Neural cell (in vitro differentiated cells): ENCODE results near the gene RASGEF1C. TPM values are rescaled to one million over a fixed set of nuclear protein-coding genes. Genes with fewer than 3 reads are reported as not detected.

Experiments
- H2AFZ ChIP-seq: fragments of 200-600, 300-800 bp; sonication (generic), shearing (Covaris generic); 2 replicates; pipeline ENCODE4 v1.6.0; 2014; ENCODE audit warnings: low read depth, mild to moderate bottlenecking, antibody characterized with exemption, low read length, moderate library complexity
- H3F3A ChIP-seq: fragments of 200-600 bp; shearing (Covaris generic); 2 replicates; pipeline ENCODE4 v1.6.1; 2016; ENCODE audit warnings: mild to moderate bottlenecking, moderate library complexity, mixed read lengths, antibody characterized with exemption, low read length; ENCODE audit not compliant: insufficient read depth, poor library complexity, severe bottlenecking
- H3K27ac ChIP-seq: fragments of 200-600, 300-800 bp; sonication (generic), shearing (Covaris generic); 2 replicates; pipeline ENCODE4 v1.5.1; 2014; ENCODE audit warnings: mild to moderate bottlenecking, low read length, moderate library complexity
- H3K27me3 ChIP-seq: fragments of 300-800, 200-600 bp; sonication (generic), shearing (Covaris generic); 2 replicates; pipeline ENCODE4 v1.6.0; 2014; ENCODE audit warnings: mild to moderate bottlenecking, low read depth, low read length, moderate library complexity; ENCODE audit not compliant: insufficient read depth
- H3K36me3 ChIP-seq: fragments of 300-800, 200-600 bp; sonication (generic), shearing (Covaris generic); 2 replicates; pipeline ENCODE4 v1.5.1; 2014; ENCODE audit warnings: mild to moderate bottlenecking, antibody characterized with exemption, low read length, moderate library complexity; ENCODE audit not compliant: insufficient read depth
- H3K4me2 ChIP-seq: fragments of 300-800, 200-600 bp; sonication (generic), shearing (Covaris generic); 2 replicates; pipeline ENCODE4 v1.6.0; 2014; ENCODE audit warnings: mild to moderate bottlenecking, low read length
- H3K4me3 ChIP-seq: fragments of 300-800, 200-600 bp; sonication (generic), shearing (Covaris generic); 2 replicates; pipeline ENCODE4 v1.5.1; 2014; ENCODE audit warnings: mild to moderate bottlenecking, low read length, moderate library complexity
- H3K79me2 ChIP-seq: fragments of 200-600 bp; shearing (Covaris generic); replicated peaks from 2 replicates; pipeline ENCODE4 v1.6.0; 2014; ENCODE audit warnings: mild to moderate bottlenecking, low read length, moderate library complexity; ENCODE audit not compliant: insufficient read depth
- H3K9ac ChIP-seq: fragments of 300-800, 200-600 bp; sonication (generic), shearing (Covaris generic); 2 replicates; pipeline ENCODE4 v1.6.1; 2016; ENCODE audit warnings: mild to moderate bottlenecking, low read length, mixed read lengths
- H3K9me2 ChIP-seq: fragments of 200-600 bp; shearing (Covaris generic); 2 replicates; pipeline ENCODE4 v1.6.1; 2016; ENCODE audit warnings: mild to moderate bottlenecking, low read length, mixed read lengths; ENCODE audit not compliant: insufficient read depth
- H3K9me3 ChIP-seq: fragments of 200-600, 300-800 bp; sonication (generic), shearing (Covaris generic); 2 replicates; pipeline ENCODE4 v1.6.1; 2016; ENCODE audit warnings: mild to moderate bottlenecking, mixed run types, low read length, moderate library complexity, mixed read lengths
- H4K20me1 ChIP-seq: fragments of 200-600 bp; shearing (Covaris generic); 2 replicates; pipeline ENCODE4 v1.6.1; 2016; ENCODE audit warnings: mild to moderate bottlenecking, mixed run types; ENCODE audit not compliant: insufficient read depth
- EP300 ChIP-seq: fragments of 450-650 bp; conservative IDR thresholded peaks from 2 replicates; pipeline ENCODE4 v1.6.1; 2014; ENCODE audit warnings: antibody characterized with exemption, mild to moderate bottlenecking, moderate library complexity; ENCODE audit not compliant: poor library complexity, severe bottlenecking
- EZH2 ChIP-seq: fragments of 200-600, 300-800 bp; shearing (Covaris generic), sonication (generic); IDR thresholded peaks from 2 replicates; pipeline ENCODE4 v1.6.1; 2014; ENCODE audit warnings: antibody characterized with exemption, low read length, borderline replicate concordance, mild to moderate bottlenecking; ENCODE audit not compliant: insufficient read depth, poor library complexity, severe bottlenecking
- MXI1 ChIP-seq: fragments of 450-650 bp; conservative IDR thresholded peaks from 2 replicates; pipeline ENCODE4 v1.6.1; 2014; ENCODE audit warnings: antibody characterized with exemption, mild to moderate bottlenecking; ENCODE audit not compliant: poor library complexity, severe bottlenecking
- POLR2AphosphoS5 ChIP-seq: IDR thresholded peaks from 2 replicates; pipeline ENCODE4 v1.6.1; 2012
- RAD21 ChIP-seq: fragments of 450-650 bp; conservative IDR thresholded peaks from 2 replicates; pipeline ENCODE4 v1.6.1; 2014; ENCODE audit warnings: antibody characterized with exemption, mild to moderate bottlenecking, moderate library complexity
- SMC3 ChIP-seq: fragments of 450-650 bp; conservative IDR thresholded peaks from 2 replicates; pipeline ENCODE4 v1.6.1; 2014; ENCODE audit warnings: antibody characterized with exemption, mild to moderate bottlenecking, moderate library complexity; ENCODE audit not compliant: poor library complexity
- TAF1 ChIP-seq: IDR thresholded peaks from 2 replicates; pipeline ENCODE4 v1.6.1; 2012; ENCODE audit warnings: low read depth
- polyA plus RNA-seq: library from polyadenylated mRNA; depleted of rRNA; stranded (reverse); fragments of >200 nt; gene quantifications from 2 replicates; pipeline ENCODE4 v1.2.3, GENCODE V29; 2014
- TF ChIP-seq, protein P1 (sequence below): IDR thresholded peaks from 2 replicates; pipeline ENCODE4 v1.6.1; 2012; ENCODE audit warnings: borderline replicate concordance
- TF ChIP-seq, protein P2 (sequence below): fragments of 450-650 bp; IDR thresholded peaks from 2 replicates; pipeline ENCODE4 v1.5.1; 2014; ENCODE audit warnings: antibody characterized with exemption, mild to moderate bottlenecking, moderate library complexity; ENCODE audit not compliant: poor library complexity, severe bottlenecking

RASGEF1C gene
- polyA plus RNA-seq, 1 donor from 2014 or later: 5.3 TPM

DNA sequence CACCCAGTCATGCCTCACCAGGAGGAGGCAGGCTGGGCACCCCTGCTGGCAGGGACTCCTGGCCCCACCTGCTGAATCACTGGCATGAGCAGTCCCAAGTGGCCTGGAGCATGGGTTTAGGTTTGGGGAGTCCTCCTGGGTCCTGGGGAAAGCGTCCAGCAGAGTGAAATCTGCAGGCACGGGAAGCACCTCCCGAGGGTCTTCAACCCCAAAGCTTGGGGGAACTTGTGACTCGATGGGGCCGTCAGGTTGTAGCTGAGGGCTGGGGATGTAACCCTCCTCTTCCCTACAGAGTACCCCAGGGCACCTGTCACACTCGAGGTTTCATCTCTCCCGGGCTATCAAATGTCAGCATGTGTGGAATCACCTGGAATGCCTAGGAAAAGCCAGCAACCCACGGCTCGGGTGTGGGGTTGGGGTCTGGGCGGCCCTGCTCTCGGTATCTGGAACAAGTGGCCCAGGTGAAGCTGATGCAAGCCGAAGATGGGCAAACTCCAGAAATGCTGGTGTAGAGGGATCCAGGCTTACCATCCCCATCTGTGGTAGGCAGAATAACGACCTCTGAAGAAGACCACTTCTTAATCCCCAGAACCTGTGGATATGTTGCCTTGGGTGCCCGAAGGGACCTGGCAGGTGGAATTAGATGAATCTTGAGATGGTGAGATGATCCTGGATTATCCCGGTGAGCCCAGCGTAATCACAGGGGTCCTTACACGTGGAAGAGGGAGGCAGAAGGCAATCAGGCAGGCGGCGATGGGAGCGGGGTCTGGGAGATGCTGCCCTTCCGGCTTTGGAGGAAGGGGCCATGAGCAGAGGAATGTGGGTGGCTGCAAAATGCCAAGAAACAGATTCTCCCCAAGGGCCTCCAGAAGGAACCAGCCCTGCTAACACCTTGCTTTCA lies 6.1 kb upstream of the RASGEF1C start:
- Histone ChIP-seq H3K9me3 (no peaks in the 10 kb centered on the region), H3K9me2 (no peaks in the 10 kb centered on the region), H2AFZ (no peak overlapping the region), H4K20me1 (no peaks in the 10 kb centered on the region), H3K36me3 (no peaks in the 10 kb centered on the region), H3K79me2 (no peaks in the 10 kb centered on the region), H3K4me2 (no peak overlapping the region), H3K9ac (no peak overlapping the region), H3K27me3 (no peaks in the 10 kb centered on the region), H3K4me3 (no peak overlapping the region), H3F3A (no peaks in the 10 kb centered on the region), H3K27ac (no peak overlapping the region)
- TF ChIP-seq MXI1 (no peak), SMC3 (no peak), EP300 (no peak), RAD21 (no peak), POLR2AphosphoS5 (no peak), EZH2 (no peak), TAF1 (no peak)
- TF ChIP-seq, protein P1, sequence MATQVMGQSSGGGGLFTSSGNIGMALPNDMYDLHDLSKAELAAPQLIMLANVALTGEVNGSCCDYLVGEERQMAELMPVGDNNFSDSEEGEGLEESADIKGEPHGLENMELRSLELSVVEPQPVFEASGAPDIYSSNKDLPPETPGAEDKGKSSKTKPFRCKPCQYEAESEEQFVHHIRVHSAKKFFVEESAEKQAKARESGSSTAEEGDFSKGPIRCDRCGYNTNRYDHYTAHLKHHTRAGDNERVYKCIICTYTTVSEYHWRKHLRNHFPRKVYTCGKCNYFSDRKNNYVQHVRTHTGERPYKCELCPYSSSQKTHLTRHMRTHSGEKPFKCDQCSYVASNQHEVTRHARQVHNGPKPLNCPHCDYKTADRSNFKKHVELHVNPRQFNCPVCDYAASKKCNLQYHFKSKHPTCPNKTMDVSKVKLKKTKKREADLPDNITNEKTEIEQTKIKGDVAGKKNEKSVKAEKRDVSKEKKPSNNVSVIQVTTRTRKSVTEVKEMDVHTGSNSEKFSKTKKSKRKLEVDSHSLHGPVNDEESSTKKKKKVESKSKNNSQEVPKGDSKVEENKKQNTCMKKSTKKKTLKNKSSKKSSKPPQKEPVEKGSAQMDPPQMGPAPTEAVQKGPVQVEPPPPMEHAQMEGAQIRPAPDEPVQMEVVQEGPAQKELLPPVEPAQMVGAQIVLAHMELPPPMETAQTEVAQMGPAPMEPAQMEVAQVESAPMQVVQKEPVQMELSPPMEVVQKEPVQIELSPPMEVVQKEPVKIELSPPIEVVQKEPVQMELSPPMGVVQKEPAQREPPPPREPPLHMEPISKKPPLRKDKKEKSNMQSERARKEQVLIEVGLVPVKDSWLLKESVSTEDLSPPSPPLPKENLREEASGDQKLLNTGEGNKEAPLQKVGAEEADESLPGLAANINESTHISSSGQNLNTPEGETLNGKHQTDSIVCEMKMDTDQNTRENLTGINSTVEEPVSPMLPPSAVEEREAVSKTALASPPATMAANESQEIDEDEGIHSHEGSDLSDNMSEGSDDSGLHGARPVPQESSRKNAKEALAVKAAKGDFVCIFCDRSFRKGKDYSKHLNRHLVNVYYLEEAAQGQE: no peak
- TF ChIP-seq, protein P2, sequence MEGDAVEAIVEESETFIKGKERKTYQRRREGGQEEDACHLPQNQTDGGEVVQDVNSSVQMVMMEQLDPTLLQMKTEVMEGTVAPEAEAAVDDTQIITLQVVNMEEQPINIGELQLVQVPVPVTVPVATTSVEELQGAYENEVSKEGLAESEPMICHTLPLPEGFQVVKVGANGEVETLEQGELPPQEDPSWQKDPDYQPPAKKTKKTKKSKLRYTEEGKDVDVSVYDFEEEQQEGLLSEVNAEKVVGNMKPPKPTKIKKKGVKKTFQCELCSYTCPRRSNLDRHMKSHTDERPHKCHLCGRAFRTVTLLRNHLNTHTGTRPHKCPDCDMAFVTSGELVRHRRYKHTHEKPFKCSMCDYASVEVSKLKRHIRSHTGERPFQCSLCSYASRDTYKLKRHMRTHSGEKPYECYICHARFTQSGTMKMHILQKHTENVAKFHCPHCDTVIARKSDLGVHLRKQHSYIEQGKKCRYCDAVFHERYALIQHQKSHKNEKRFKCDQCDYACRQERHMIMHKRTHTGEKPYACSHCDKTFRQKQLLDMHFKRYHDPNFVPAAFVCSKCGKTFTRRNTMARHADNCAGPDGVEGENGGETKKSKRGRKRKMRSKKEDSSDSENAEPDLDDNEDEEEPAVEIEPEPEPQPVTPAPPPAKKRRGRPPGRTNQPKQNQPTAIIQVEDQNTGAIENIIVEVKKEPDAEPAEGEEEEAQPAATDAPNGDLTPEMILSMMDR: no peak

DNA sequence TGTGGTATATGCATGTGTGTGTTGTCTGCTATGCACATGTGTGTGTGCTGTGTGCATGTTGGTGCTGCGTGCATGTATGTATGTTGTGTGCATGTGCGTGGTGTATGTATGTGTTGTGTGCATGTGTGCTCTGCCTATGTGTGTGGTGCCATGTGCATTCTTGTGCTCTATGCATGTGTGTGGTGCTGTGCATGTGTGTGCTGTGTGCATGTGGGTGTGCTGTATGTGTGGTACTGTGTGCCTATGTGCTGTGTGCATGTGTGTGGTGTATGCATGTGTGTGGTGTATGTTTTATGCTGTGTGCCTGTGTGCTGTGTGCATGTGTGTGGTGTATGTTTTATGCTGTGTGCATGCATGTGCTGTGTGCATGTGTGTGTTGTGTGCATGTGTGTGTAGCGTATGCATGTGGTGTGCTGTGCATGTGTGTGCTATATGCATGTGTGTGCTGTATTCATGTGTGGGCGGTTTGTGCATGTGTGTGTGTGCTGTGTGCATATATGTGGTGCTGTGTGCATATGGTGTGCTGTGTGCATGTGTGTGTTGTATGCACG lies 4.7 kb upstream of the RASGEF1C start:
- no peaks in the 10 kb centered on the region for H3K36me3 ChIP-seq
- no peaks in the 10 kb centered on the region for H3K9me2 ChIP-seq
- no peaks in the 10 kb centered on the region for H3K79me2 ChIP-seq
- no peaks in the 10 kb centered on the region for H3F3A ChIP-seq
- no peaks in the 10 kb centered on the region for H3K27me3 ChIP-seq
- no peaks in the 10 kb centered on the region for H3K9me3 ChIP-seq
- H3K4me3 ChIP-seq: no peak overlapping the region
- no peak for TF ChIP-seq MXI1
- TF ChIP-seq POLR2AphosphoS5: no peak
- no peak for TF ChIP-seq EP300
- TF ChIP-seq EZH2: no peak
- TF ChIP-seq RAD21: no peak
- no peak for TF ChIP-seq TAF1
- TF ChIP-seq, protein P1: no peak
- TF ChIP-seq, protein P2: no peak
- no peak for TF ChIP-seq SMC3
- no peak overlapping the region for H3K9ac ChIP-seq
- H3K4me2 ChIP-seq: no peak overlapping the region
- no peaks in the 10 kb centered on the region for H4K20me1 ChIP-seq
- no peak overlapping the region for H3K27ac ChIP-seq
- H2AFZ ChIP-seq: no peak overlapping the region
